CD4-positive, alpha-beta T cell treated with Interleukin-12 subunit alpha and Interleukin-12 subunit beta, for 1 hour (primary cell): ENCODE measurements around the gene ERGIC1.
A peak's percentile ranks its signal among the peaks of the same experiment; 100 is the strongest.
"Not testable (repeated sequence)": the region's sequence is repeated elsewhere in the genome, so short reads cannot be mapped to it uniquely, and the experiment has no call there.

Experiments used
- DNase-seq: peaks from one replicate; pipeline ENCODE4 v3.0.0-alpha.2; 2020

The ERGIC1 gene

DNA sequence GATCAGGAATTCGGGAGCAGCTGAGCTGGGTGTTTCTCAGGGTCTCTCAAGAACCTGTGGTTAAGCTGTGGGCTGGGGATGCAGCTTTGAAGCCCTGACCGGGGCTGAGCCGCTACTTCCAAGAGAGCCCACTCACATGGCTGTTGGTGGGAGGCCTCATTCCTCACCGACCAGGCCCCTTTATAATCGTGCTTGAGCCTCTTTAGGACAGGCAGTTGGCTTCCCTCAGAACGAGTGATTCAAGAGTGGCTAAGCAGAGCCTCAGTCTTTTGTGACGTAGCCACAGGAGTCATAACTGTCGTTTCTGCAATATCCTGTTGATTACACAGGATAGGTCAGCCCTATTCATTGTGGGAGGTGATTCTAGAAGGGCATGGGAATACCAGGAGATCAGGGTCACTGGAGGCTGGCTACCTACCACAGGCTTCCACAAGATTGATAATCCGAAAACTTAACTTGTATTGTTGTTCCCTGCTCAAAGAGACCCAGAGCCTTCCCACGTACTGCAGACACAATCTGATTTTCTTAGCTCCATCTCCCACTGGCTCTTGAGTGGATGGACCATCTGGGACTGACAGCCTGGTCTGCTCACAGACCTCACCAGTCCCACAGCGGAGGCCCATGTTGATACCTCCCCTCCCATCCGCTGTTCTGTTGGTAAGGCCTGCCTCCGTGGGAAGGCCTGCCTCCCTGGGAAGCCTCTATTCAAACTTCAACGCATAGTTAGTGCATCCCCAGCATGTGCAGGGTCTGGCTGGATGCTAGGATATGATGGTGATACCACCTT, 3.0 kb upstream of the ERGIC1 start:
- DNase-seq: no peak

DNA sequence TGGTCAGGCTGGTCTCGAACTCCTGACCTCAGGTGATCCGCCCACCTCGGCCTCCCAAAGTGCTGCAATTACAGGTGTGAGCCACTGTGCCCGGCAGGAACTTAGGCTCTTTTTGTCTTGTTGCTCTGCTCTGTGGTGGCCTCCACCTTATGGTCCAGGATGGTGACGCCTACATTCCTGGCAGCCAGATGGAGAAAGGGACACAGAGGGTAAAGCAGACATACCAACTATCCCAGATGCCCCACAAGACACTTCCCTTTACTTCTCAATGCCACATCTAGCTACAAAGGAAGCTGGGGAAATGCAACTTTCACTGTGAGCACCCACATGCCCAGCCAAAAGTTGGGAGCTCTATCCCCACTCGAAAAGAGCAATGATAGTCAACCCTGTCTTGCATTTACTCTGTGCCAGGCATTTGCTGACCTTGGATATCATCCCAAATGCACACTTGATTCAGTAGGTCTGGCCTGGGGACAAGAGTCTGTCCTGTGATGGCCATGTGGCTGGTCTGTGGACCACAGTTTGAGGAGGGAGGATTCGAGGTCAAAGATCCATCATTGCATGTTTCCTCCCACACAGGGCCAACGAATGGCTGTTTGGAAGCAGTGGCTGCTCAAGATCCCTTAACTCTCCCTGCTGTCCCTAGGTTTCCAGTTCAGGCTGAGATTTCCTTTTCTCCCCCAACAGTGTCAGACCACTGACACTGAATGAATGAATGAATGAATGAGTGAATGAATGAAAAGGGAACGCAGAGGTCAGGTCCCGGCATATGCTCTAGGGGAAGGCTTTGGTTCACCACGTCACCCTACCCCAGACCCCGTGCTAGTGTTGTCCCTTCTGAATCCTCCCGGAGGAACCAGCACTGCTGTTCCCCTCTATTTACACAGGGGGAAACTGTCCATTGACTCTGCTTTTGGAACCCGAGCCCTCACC, 1.4 kb upstream of the ERGIC1 start:
- DNase-seq: no peak

DNA sequence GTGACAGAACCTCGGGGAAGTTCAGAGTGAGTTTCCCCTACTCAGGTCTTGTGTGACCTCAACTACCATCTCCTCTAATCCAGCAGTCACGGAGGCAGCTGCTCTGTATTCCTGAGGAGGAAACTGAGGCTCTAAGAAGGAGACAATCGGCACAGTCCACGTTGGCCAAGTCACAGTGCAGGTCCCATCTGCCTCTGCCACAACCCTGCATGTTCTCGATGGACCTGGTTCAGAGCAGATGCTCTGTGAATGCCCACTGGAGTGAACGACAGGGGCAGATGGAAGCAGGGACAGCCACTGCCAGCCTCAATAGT, 722 bp upstream of the ERGIC1 start:
- no peak for DNase-seq

DNA sequence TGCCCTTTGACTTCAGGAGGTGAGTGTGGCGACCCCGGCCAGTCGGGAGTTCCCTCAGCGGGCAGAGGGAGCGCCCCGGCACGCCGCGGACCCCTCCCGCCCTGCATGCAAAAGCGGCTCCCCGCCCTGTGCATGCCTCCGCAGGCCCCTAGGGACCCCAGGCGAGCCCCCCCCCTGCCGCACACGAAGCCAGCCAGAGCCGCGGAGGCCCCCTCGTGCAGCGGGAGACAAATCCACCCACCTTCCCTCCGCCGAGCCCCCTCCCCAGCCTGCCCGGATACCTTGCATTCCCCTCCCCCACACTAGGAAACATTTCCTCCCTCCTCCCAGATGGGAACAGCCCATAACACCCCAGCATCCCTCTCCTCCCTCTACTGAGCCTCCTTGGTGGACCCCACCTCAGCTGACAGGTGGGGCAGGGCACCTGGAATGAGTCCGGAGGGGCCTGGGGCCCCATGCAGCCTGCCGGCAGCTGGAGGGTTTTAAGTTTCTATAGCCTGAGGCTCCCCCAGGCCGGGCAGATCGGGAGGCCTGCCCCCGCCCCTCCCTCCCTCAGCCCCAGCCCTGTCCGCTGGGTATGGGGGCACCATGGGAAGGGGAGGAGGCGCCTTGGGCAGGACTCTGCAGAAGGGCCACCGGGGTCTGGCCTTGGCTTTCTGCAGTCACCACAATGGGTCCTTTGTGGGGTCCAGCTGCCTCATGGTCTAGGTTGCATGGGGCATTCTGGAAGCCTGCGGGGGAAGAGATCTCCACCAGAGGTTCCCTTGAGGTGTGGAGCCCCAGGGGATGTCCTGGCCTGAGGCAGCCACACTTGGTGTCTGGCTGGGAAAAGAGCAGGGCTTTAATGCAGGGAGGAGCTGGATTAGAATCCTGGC, 601 bp downstream of the ERGIC1 start:
- DNase-seq: no peak

DNA sequence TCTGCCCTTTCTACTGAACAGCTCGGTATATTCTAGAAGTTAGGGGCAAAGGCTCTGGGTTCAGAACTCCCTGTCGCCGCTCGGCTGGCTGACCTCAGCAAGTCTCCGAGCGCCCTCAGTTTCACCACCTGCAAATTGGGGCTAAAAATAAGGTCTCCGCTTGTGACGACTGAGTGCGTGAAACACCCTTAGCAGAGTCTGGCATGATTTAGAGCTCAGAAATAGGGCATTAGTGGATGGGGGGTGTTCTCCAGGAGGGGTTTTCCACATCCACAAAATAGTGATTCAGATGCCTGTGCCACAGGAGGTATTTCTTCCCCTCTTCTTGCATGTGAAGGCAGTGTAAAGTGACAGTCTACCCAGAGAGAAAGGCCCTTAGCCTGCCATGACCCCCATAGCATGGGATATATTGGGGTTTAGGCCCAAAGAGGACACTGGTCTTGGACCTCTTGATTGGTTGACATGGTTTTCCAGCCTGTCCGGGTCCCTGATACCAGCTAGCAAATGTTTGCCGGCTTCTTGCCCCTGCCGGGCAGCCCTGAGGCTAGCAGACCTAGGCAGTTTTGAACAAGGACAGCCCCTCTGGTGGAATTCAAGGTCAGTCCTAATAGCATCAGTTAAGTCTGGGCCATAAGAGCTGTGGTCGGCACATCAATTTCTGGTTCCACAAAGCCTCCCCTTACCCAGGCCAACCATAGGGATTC, 1.4 kb downstream of the ERGIC1 start:
- peak; percentile 40 for DNase-seq

DNA sequence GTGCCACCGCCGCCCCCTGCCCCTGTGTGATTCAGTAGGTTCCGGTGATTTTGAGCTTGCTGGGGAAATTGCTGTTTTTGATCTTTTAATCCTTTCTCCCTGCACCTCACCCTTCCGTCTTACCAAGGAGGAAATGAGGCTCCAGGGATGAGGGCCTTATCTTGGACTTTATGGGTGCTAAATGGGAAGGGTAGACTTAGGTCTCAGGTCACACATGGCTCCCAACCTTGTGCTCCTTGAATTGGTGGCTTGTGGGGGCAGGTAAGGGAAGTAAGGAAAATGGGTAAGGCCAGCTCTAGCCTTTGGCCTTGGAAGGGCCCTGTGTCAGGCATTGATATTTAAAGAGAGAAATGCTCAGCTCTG, 1.9 kb downstream of the ERGIC1 start:
- DNase-seq: no peak

DNA sequence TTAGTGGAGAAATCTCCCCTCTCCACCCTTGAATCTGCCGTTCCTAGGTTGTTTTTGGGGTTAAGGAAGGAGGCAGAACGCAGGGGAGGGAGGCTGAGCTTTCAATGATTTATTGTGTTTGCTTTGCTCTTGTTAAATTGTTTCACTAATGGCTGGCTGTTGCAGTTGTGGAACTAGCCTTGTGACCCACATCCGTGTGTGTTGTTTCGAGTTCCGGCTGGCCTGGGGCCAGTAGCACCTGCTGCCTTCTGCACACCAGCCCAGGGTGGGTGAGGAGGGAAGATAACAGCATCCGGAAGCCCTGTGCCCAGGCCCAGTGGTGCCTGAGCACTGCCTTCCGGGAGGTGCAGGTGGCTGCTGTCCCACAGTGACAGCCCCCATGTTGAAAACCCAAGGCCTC, 3.6 kb downstream of the ERGIC1 start:
- peak; percentile 59 for DNase-seq

DNA sequence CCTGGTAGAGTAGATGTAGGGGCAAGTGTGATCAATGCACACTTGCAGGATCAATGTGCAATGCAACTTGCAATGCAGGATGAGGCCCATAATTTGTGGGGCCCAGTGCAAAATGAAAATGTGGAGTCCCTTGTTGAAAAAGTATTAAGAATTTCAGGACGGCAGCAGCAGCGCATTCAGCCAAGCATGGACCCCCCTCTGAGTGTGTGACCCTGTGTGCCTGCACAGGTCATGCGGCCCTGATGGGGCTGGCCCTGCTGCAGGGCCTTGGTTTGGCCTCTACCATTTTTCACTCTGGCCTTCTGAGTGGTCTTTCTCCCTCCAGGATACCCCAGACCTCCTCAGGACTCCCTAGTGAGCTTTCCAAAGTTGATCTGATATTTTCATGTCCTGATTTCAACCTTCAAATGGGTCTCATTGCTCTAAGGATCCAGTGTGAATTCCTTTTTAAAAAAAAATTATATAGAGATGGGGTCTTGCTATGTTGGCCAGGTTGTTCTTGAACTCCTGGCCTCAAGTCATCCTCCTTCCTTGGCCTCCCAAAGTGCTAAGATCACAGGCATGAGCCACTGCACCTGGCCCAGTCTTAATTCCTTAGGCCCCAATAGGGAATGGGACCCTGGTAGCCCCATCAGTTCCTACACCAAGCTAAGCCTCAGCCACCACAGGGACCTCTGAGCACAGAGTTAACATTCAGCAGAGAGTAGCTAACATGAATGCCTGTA, 4.3 kb downstream of the ERGIC1 start:
- no peak for DNase-seq

DNA sequence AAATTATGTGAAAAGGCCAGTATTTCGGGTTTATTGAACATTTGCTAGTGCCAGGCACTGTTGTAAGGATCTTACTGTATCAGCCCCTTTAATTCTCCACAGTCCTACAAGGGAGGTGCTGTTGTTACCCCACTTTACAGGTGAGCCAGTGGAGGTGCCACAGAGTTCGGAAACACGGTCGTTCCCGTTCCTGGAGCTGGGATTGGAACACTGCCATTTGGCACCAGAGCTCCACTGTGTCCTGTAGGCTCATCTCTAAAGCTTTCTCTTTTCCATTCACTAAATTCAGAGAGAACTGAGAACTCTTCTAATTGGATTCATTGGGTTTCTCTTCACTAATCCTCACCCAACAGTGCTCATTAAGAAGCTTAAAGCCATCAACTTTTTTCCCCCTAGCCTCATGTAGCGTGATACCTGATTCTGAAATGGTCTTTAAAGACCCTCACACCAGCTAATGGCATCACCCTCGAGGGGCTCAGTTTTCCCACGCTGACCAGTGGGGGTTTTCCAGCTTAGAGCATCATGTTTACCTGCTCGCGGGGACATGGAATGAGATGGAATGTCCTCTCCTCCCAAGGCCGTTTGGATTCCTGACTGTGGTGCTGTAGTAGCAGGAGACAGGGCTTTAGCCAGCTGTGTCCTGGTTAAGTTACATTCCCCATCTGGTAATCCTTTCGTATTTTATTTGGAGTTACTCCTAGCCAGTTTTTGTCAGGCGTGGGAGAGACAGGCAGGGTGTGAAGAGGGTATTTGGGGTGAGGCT, 5.8 kb downstream of the ERGIC1 start:
- no peak for DNase-seq

DNA sequence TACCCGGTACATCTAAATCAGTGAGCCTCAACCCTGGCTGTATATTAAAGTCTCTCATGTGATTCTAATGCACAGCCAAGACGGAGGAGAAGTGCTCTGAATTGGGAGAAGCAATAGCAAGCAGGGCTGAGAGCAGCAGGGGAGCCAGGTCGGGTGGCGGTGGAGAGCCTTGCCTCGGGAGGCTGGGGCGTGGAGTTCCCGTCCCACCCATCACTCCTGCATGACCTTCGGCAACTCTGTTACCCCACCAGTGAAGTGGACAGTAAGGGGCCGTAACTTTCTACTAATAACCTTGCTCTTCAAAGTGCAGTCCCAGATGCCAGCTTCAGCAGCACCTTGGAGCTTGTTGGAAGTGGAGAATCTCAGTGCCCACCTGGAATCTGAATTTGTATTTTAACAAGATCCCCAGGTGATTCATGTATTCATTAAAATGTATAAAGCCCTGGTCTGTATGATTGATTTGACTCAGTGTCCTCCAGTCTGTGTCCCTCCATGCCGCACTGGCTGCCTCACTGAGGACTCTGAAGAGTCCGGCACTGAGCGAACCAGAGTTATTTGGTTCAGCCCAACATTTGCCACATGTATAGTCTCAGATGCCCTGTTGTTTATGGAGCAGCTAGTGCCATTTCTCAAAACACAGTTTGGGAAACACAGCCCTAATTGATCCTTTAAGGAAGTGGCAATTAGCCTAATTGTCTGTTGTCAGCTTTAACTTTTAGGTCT, 6.5 kb downstream of the ERGIC1 start:
- no peak for DNase-seq

DNA sequence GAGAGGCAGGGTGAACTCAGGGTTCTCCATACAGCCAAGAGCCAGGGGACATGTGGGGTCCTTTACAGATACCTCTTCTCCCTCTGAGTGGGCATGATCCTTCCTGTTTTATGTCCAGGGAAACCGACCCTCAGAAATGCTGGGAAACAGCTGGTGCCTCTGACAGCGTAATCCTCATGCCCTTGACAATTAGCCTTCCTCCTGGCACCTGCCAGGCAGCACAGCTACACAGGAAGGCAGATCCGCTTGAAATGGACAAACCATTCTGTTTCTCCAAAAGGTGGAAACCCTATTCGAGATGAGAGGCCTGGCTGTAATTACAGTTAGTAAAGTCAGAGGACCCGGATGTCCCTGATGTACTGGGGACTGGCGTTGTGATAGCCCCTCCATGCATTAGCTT, 7.2 kb downstream of the ERGIC1 start:
- DNase-seq: no peak

DNA sequence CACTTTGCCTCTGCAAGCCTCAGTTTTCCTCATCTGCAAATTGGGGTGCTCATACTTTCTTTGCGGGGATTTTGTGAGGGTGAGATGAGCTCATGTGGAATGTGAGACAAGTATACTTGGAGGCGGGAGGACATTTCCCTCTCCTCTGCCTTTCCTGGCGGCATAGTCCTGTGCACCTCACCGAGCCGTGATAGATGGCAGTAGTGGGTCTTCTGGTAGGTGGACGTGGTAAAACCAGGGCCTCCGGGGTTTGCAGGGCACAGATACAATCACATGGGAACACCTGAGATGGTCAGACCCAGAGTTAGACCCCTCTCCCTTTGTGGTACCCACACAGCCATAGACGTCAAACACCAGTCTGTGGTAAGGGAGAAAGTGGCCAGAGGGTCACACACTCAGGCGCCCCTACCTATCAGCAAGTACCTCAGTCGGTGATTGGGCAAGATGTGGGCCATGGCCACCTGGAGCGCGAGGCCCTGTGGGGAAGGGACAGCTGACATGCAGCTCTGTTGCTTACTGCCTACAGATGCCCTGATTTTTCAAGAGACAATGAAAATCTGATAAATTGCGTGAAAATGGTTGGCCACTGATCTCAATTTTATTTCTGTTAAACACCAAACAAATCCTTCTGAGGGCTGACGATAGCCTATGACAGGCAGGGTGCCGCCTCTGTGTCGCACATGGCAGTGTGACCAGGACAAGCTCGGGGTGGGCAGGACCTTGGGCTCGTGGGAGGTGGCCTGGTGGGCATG, 9.9 kb downstream of the ERGIC1 start:
- DNase-seq: no peak

DNA sequence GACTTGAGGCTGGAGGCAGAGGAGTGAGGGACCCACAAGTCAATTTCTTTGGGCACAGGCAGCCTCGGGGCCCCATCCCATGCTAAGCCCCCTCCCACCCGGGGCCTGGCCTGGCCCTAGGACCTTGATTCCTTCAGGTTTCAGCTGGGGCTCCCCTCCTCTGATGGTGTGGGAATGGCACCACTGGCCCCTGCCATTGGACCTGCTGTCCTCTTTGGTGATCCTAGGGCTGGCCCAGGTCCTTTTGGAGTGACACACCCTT, 10.5 kb downstream of the ERGIC1 start:
- no peak for DNase-seq

DNA sequence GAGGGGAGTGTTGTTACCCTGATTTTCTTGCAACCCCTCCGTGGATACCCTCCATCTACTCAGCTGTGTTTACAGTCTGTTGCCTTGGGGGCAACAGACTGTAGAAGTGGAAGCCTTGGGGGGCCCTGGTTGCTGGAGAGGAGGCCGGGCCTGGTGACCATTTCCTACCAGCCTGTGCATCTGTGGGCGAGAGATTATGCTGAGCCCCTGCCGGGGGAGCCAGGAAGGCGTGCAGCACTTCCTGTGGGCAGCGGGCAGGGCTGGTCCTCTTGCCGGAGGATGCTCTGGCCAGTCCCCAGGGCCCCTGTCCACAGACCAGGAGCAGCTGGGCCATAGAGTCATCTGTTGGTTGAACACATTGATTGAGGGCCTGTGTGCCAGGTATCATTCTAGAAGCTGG, 11.1 kb downstream of the ERGIC1 start:
- DNase-seq: no peak

DNA sequence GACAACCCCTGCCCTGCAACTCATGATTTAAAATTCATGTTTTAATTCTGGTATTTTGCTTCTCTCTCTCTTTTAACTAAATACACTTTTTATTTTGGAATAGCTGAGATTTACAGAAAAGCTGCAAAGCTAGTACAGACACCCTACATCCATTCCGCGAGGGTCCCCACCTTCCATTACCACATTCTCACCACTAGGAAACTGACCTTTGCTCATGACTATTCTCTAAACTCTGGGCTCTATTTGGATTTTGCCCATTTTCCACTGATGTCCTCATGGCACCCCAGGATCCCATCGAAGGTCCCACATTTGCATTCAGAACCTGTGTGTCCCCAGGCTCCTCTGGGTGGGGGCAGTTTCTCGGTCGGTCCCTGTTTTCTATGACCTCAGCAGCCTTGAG, 11.5 kb downstream of the ERGIC1 start:
- DNase-seq: no peak

DNA sequence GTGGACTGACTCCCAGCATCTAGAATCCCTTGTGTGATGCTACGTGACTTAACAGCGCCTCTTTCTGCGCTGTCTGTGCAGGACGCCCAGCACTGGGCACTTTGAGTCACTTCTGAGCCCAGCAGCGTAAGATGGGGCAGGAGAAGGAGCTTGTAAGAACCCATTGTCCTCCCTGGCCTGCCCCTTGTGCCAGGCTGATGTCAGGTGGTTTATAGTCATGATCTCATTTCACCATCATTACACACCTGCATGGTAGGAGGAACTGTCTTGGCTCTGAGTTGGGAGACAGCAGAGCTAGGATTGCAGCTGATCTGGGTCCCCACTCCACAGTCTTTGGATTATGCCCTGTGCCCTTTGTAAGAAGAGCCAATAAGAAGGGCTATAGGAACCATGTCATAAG, 12.2 kb downstream of the ERGIC1 start:
- DNase-seq: no peak

DNA sequence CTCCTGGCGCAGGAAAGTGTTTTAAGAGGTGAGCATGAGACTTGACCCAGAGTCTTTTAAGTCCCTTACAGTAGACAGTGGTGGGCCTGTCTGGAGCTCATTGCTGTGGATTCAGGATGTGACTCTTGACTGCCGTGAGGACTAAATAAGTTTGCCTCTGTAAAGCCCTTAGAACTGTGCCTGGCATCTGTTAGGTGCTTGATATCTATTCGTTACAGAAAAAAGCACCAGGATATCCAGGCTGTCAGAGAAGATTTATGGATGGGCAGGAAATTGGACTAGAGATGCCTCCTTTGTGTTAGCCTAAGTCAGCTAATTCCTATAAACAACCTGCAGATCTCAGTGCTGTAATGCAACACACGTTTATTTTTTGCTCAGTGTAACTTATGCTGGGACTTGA, 12.6 kb downstream of the ERGIC1 start:
- no peak for DNase-seq

DNA sequence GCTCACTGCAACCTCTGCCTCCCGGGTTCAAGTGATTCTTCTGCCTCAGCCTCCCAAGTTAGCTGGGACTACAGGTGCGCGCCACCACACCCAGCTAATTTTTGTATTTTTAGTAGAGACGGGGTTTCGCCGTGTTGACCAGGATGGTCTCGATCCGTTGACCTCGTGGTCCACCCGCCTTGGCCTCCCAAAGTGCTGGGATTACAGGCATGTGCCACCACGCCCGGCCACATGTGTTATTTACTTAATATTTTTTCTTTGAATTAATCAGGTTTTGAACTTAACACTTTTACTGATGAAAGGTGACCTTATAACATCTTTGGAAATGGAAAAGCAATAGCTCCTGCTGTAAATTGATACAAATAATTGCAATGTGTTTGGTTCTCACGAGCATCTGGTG, 13.5 kb downstream of the ERGIC1 start:
- not testable (repeated sequence) for DNase-seq

DNA sequence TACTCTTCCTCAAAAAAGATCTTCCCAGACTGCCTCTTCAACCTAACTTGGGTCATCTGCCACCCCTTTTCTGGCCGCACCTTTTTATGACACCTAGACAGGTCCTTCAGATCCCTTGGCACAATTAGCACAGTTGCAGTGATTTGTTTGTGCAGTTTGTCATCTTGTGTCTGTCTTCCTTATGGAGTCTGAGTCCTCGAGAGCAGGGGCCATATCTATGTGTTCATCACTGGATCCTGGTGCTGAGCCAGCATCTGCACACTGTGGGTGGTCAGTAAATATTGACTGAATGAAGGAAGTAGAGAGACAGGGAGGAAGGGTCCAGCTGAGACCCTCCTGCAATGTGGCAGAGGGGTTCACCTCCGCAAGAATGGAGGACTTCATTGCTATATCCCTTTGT, 14.4 kb downstream of the ERGIC1 start:
- DNase-seq: no peak
